Left lobe of liver (tissue), 2 donors: Measurements from ENCODE around the gene SIN3A. TPM values are rescaled to one million over a fixed set of nuclear protein-coding genes. Genes with fewer than 3 reads are reported as not detected.
"Not testable (repeated sequence)": the region's sequence is repeated elsewhere in the genome, so short reads cannot be mapped to it uniquely, and the experiment has no call there.

Experiments used
- ATAC-seq: fragments of 200-7000 bp; cut with Tn5 transposase; one replicate; pipeline ENCODE4 v1.9.1; 2020; ENCODE audit warnings: mild to moderate bottlenecking, moderate library complexity
- DNase-seq: peaks from one replicate; pipeline ENCODE4 v3.0.0-alpha.2; 2020; ENCODE audit warnings: low spot score
- total RNA-seq: library from RNA; stranded (reverse); gene quantifications from one replicate; pipeline ENCODE4 v1.2.1, GENCODE V29; 2021
- donor health status: DM: no; HTN: no; CAD: no; lungs with moderate emphysema.
- donor health status: DM: no; HTN: yes; CAD: no.

SIN3A gene
- total RNA-seq, 1 donor from 2014 or later: 23.3 TPM

GRCh38 chr15:75342221-75342620 lies 109.3 kb downstream of the SIN3A start:
- ATAC-seq (no peak), DNase-seq (no peak)

- DNase-seq (no peak), ATAC-seq (no peak)
These were observed 111.8 kb downstream of the SIN3A start for GRCh38 chr15:75339531-75340240.

DNA sequence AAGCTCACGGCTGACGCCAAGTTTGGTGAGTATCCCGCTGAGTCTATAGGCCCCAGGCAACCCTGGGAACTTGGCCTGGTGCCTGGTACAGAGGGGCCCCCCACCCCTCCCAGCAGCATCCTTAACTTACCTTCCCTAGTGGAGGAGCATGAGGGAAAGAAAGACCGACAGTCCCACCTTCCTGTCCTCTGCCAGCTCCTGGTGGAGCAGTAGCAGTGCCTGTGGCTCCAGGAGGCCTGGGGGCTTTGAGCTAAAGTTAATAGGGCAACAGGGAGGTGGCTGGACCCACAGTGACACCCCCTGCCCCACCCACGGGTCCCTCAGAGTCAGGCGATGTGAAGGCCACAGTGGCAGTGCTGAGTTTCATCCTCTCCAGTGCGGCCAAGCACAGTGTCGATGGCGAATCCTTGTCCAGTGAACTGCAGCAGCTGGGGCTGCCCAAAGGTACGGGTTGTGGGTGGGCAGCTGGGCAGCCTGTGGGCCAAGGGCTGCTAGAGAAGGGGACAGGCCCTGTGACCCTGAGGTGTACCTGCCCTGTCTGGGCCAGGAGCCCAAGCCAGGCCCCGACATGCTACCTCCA lies 112.7 kb downstream of the SIN3A start:
- DNase-seq (no peak), ATAC-seq (no peak)

GRCh38 chr15:75335705-75336355 lies 115.7 kb downstream of the SIN3A start, which contains the start of gene COMMD4:
COMMD4 (plus strand) TSS chr15:75336063; CDS start chr15:75336090, 27 bp downstream.
- ATAC-seq (peak; percentile 96), DNase-seq (peak; percentile 96)

DNA sequence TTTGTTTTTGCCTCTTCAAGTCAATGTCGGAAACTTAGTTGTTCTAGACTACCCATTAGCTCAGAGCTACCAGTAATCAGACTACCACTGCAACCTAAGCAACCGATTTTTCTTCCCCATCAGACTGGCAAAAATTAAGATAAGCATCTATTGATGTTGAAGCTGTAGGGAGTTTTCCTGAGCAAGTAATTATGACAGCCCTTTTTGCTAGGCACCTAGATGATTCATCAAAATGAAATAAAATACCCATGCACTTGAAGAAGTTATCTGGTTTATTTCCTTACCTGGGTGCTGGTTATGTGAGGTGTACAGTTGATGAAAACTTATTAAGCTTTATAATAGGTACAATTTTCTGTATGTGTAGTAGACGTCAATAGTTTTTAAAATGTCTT lies 116.2 kb downstream of the SIN3A start:
- no peak for ATAC-seq

DNA sequence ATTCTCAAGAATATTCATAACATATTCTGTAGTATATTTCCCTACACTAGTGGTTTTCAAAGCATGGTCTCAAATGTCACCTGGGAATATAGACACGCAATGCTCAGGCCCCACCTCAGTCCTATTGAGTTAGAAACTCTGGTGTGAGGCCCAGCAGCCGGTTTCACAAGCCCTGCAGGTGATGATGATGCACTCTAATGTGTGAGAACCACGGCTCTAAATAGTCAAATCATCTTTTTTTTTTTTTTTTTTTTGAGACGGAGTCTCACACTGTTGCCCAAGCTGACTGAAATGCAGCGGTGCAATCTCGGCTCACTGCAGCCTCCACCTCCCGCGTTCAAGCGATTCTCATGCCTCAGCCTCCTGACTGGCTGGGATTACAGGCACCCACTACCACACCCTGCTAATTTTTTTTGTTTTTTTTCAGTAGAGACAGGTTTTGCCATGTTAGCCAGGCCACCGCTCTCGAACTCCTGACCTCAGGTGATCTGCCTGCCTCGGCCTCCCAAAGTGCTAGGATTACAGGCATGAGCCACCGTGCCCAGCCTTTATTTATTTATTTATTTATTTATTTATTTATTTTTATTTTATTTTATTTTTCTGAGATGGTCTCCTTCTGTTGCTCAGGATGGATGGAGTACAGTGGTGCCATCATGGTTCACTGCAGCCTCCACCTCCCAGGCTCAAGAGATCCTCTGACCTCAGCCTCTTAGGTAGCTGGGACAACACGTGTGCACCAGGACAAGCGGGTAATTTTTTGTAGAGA lies 117.7 kb downstream of the SIN3A start:
- not testable (repeated sequence) for ATAC-seq, DNase-seq

More for the DNA sequence above, 116.2 kb downstream of the SIN3A start:
- DNase-seq: no peak

GRCh38 chr15:75332093-75332492 lies 119.4 kb downstream of the SIN3A start:
- DNase-seq, ATAC-seq: not testable (repeated sequence)

- ATAC-seq (no peak), DNase-seq (no peak)
These were observed 121.9 kb downstream of the SIN3A start for GRCh38 chr15:75329571-75329970.

DNA sequence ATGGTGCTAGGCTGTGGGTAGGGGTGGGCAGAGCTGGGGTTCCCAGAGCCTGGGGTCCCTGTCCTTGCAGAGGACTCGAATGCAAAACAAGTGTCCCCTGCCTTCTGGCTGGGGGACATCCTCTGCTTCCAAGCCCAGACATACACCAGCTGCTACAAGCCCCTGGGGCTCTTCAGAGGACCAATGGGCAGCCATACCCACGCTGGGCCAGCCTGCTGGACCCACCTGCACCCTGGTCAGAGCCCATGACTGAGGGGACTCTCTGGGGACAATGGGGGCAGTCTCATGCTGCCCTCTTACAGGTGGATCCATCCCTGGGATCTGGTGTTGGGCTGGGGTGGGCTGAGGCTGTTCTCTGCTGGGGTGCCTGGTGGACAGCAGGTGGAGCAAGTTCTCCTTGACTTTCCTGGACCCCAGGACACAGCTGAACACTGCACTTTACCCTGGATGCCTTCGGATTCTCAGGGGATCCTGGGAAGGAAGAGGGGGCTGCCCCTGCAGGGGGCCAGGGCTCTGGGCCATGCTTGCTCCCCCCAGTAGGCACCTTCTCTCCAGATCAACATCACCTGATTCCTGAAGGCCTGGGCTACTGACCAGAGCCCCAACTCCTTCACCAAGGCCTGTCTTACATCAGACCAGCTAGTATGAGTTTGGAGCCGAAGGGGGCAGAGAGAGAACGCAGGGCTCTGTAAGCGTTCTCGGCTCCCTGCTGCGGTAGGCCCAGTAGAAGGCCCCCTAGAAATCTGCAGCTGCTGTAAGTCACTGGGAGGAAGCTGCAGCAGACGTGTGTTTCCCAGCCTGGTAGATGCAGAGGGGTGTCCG lies 122.8 kb downstream of the SIN3A start:
- DNase-seq (no peak), ATAC-seq (no peak)

DNA sequence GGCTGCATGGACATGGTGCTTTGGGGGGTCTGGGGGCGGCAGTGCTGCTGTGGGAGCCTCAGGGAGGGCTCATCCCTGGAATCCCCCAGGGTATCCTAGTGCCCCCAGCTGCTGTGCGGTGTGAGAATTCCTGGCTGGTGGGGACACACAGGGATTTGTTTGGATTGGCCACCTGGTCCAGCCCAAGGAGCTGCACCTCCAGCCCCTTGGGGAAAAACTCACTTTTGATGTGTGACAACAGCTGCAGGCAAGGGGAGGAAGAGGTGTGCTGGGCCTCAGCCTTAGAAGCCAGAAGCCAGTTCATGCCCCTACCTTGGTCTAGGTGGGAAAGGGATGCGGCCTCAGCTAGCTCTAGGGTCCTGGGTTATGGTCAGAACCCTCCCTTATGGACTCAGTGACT lies 124.0 kb downstream of the SIN3A start:
- ATAC-seq (no peak), DNase-seq (no peak)

GRCh38 chr15:75327005-75327404 lies 124.5 kb downstream of the SIN3A start:
- no peak for DNase-seq

DNA sequence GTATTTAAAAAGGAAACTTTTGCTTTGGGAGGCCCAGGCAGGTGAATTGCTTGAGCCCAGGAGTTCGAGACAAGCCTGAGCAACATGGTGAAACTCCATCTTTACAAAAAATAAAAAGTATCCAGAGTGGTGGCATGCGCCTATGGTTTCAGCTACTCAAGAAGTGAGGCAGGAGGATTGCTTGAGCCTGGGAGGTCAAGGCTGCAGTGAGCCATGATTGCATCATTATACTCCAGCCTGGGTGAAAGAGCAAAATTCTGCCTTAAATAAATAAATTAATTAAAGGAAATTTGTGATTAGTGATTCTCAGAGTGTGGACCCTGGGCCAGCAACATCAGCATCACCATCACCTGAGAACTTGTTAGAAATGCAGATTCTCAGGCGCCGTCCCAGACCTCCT lies 125.6 kb downstream of the SIN3A start:
- no peak for DNase-seq
- no peak for ATAC-seq

More at GRCh38 chr15:75327005-75327404, 124.5 kb downstream of the SIN3A start:
- no peak for ATAC-seq

DNA sequence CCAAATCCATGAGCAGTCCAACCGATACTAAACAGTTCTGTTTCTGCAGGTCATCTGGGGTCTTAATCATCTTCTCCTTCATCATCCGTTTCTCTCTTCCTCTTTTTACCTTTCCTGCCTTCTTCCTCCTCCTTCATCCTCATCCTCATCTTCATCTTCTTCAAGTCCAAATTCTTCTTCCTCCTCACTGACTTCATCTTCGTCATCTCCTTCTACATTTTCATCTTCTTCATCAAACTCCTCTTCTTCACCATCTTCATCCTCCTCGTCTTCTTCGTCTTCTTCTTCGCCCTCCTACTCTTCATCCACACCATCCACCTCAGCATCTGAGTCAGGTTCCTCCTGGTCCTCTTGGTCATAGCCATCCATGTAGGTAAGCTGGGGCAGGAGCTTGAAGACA lies 129.8 kb downstream of the SIN3A start:
- ATAC-seq (no peak), DNase-seq (no peak)

Other genes starting within 250 kb of the SIN3A start
- gene C15orf39, start 249.8 kb downstream of the SIN3A start, total RNA-seq: 5.8 TPM
- not detected for gene GOLGA6C, start 193.4 kb downstream of the SIN3A start, total RNA-seq
- gene GOLGA6D, start 168.9 kb downstream of the SIN3A start, total RNA-seq: 0.45 TPM
- gene COMMD4, start 115.6 kb downstream of the SIN3A start, total RNA-seq: 33.6 TPM
- 43.2 TPM for gene NEIL1, start 104.7 kb downstream of the SIN3A start, total RNA-seq
- gene MAN2C1, start 83.1 kb downstream of the SIN3A start, total RNA-seq: 96.1 TPM
- gene PTPN9, start 127.6 kb upstream of the SIN3A start, total RNA-seq: 9.2 TPM
- gene SNUPN, start 174.0 kb upstream of the SIN3A start, total RNA-seq: 10.1 TPM
- 42.0 TPM for gene IMP3, start 188.5 kb upstream of the SIN3A start, total RNA-seq
- gene SNX33, start 196.2 kb upstream of the SIN3A start, total RNA-seq: 12.7 TPM